ENCODE measurements around the gene RNF215.
A peak's percentile ranks its signal among the peaks of the same experiment; 100 is the strongest.
"Not testable (repeated sequence)": the region's sequence is repeated elsewhere in the genome, so short reads cannot be mapped to it uniquely, and the experiment has no call there.

The RNF215 gene

DNA sequence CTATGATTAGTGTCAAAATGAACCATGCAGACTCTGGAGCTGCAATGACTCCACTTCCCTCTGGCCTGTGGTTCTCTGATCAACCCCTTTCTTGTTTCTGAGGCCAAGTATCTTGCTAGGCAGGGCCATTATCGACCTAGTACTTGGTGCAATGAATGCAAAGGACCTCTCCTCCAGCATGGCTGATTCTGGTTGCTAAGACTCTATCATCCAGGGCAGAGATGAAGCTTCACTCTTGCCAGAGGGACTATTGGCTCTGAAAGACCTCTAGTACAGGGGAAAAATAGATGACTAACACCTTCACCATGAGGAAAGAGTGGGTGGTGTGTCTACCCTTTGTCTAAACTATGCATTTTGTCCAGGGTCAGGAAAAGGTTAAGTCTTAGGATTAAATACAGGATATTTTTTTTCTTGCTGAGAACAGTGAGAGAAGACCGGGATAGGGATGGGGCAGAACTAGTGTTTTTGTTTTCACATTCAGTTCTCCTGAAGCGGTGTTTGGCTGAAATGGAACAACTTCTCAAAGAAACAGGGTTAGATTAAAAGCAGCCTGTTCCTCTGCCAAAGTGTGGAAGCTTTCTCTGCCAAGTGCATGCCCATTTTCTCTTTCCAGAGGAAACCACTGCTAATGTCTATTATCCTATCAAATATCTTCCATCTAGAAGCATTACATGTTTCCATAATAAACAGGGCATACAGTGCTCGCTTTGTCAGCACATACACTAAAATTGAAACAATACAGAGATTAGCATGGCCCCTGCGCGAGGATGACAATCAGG, 33.3 kb upstream of the RNF215 start:
- DNase-seq, result no peak

DNA sequence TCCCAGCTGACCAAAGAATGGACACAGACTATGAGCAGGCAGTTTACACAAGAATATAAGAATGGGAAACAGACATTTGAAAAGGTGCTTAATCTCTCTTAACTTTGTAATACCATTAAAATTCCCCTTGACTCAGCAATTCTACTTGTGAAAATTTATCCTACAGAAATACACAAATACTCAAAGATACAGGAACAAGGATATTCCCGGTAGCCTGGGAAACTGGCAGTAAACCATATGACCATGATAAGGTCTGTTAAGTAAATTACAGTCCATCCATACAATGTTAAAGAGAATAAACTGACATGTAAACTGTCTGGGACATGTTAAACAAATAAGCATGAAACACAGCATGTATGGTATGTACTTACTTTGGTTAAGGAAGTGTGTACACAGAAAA, 29.6 kb upstream of the RNF215 start:
- no peak for DNase-seq

DNA sequence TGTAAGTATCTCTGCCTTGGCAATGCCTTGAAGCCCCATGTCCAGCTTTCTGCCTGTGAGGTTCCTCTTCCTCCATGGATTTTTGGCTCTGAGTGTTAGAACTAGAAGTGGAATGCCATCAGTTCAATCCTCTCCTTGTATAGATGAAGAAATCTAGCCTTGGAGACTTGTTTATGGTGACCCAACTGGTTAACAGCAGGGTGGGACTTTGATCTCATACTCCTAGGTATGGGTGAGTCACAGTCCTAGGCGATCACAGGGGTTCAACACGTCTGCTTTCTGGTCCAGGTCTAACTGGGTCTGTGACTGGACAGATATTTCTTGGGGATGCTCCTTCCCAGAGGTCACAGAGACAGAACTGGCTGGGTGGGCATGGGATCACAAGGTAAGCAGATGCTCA, 29.2 kb upstream of the RNF215 start:
- DNase-seq, result no peak

DNA sequence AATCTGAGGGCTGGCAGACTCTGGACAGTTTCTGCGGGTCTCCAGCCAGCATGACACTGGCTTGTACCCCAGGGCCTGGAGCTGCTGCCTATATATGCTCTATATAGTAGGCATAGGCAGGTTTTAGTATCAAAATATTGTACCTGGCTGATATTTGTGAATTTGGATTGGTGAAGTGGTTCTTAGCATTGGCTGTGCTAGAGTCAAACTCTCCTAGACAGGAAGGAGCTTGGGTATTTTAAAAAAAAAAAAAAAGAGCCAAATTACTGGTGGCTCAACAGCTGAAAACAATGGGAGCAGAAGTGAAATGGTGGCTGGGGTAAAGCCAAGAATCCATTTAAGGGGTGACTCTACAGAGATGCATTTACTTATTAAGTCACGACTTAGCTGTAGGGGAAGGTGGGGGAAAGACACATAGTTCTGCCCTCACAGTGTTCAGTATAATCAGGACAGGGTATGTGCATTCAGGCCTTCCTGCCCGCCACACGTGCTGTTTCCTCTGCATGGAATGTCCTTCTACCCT, 27.4 kb upstream of the RNF215 start:
- no peak for DNase-seq

DNA sequence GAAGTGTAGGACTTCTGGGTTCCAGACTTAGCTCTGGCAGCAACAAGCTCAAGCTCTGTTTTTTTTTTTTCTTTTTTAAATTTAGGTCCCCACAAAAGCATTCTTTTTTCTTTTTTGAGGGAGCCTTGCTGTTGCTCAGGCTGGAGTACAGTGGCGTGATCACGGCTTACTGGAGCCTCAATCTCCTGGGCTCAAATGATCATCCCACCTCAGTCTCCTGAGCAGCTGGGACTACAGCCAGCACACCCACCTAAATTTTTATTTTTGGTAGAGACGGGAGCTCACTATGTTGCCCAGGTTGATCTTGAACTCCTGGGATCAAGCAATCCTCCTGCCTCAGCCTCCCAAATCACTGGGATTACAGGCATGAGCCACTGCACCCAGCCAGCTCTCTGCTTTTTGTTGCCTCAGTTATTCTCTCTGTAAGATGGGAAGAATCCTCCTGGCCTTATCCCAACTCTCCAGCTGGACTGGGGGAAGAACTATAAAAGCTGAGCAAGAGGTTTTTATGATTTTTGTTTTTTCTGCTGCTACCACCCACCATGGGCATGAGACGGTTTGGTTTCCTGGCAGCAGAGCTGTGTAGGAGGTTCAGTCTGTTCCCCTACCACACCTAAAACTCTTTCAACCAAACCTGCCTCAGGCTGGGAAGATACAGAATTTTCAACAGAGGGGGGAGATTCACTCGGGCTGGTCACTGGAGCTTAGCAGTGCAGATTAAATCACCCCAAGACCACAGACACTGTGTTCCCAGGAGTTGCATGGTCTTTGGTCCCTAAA, 26.7 kb upstream of the RNF215 start:
- DNase-seq, result no peak

DNA sequence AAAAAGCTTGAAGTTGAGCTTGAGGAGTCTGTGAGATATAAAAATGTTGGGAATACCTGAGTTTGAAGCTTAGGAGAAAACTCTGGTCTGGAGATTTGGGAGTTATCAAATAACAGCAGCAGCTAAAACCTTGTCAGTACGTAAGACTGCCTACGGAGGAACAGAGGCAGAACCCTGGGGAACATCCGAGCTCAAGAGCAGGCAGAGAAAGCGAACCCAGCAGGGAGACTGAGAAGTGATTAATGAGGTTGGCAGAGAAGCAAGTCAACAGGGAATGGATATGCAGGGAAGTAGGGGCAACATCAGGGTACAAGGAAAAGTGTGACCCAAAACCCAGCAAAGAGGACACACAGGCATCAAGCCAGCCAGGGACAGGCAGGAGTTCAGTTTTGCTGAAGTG, 25.8 kb upstream of the RNF215 start:
- DNase-seq, result no peak

DNA sequence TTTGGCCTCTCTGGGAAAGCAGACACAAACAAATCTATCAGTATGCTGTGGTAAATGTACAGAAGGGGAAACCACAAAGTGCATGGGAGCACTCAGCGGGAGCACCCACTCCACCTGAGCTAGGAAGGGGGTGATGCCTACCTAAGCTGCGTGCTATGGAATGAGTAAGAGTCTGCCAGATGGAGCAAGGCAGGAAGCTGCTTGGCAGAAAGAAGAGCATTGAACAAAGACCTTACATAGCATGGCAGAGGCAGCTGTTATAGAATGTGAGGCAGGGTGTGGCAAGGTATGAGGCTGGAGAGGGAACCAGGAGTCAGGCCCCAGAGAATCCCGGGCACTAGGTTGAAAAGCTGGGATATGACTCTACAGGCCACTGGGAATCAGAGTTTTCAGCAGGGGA, 24.6 kb upstream of the RNF215 start:
- no peak for DNase-seq

DNA sequence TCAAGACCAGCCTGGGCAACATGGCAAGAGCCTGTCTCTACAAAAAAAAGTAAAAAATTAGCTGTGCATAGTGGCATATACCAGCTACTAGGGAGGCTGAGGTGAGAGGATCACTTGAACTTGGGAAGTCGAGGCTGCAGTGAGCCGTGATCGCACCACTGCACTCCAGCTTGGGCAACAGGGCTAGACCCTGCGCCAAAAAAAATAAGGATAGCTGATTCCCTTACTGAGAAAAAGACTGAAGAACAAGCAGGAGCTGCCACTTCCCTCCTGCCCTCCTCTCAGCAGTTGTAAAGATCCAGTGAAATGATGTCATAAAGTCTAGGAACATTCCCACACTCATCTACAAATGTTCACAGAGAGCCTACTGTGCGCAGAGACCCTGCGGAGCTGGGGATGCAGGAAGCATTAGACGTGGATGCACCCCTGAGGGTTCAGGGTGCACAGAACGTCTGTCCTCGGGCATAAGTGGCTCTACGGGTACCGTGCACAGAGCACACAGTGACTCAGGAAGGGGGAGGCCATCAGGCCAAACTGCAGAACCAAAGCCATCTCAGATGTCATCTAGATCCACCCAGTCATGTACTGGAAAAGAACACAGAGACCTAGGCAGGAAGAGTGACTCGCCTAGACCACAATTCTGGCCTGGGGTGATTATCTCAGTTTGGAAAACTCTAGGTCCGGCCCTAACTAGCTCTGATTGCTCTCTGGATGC, 21.3 kb upstream of the RNF215 start:
- no peak for DNase-seq

DNA sequence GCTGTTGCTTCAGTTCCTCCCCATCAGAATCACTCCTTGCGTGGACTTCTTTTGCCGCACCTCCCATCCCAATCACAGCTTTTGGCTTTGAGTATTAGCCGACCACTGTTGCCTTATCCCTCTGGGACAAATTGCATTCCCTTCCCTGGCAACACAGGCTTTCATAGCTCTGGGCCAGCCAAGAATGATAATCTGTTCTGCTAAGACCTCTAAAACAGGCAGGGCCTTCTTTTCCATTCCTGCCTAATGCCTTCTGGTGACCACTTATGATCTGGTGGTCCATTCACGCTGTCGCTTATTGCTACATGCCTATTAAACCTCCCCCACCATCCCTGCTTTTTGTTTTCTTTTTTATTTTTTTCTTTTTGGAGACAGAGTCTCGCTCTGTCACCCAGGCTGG, 19.2 kb upstream of the RNF215 start:
- no peak for DNase-seq

DNA sequence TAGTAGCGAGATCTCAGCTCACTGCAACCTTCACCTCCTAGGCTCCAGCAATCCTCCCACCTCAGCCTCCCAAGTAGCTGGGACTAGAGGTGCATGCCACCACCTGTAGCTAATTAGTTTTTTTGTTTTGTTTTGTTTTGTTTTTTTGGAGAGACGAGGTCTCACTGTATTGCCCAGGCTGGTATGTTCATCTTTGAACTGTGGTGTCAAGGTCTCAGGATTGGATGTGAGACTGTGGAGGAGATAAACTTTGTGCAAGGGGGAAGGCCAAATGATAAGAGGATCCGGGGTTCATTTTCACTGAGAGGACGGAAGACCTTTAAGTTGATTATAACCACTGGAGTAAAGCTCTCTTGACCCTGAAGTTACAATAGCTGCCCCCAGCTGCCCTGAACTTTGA, 18.5 kb upstream of the RNF215 start:
- DNase-seq, result no peak

DNA sequence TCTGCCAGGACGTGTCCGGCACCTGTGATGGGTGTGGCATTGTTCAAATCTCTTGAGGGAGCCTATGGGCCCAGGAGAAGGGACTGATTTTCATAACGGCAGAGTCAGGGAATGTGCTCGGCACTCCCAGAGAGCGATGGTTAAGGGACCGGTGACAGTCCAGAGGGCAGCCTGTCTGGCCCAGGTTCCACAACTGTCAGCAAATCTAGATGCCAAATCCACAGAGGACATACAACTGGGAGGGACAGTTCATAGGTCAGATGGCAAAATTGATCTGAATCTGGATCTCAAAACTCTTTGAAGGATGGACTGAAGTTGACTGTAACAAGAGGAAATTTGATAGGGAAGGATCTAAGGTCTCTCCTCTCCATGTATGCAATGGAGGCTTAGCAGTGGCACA, 17.1 kb upstream of the RNF215 start:
- no peak for DNase-seq

DNA sequence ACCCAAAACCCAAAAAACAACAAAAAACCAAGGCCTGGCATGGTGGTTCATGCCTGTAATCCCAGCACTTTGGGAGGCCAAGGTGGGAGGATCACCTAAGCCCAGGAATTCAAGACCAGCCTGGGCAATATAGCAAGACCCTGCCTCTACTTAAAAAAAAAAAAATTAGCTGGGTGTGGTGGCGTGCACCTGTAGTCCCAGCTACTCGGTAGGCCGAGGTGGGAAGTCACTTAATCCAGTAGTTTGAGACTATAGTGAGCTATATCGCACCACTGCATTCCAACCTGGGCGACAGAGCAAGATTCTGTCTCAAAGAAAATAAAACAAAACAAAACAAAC, 15.5 kb upstream of the RNF215 start:
- DNase-seq, result not testable (repeated sequence)

DNA sequence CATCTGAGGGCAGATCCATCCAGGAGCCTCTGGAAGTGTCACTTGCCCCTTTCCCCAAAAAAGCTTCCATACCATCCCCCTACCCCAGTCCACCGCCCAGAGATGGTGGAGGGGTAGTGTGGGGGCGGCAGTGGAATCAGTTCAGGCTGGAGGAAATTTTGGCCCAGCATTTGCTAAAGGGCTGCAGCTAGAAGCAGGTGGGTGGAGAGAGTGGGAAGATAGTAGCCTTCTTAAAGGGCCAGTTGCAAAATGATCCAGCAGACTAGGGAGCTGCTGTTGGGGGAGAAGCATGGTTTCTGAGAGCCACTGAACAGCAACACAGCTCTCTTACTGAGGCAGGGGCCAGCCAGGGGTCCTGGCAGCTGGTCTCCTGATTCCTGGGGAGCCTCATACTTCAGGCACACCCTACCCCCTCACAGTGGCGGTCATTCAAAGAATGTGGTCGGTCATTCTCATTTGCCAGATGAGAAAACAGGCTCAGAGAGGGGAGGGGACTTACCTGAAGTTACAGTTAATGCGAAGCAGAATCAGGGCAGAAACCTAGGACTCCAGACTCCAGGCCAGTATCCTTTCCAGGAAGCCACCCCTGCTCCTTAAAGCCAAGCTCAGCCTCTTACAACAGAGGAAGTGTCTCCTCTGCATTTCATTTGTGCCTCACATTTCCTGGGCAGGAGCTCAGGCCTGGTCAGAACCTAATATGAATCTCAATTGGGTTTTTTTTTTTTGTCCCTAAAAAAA, 15.0 kb upstream of the RNF215 start:
- DNase-seq, result no peak

DNA sequence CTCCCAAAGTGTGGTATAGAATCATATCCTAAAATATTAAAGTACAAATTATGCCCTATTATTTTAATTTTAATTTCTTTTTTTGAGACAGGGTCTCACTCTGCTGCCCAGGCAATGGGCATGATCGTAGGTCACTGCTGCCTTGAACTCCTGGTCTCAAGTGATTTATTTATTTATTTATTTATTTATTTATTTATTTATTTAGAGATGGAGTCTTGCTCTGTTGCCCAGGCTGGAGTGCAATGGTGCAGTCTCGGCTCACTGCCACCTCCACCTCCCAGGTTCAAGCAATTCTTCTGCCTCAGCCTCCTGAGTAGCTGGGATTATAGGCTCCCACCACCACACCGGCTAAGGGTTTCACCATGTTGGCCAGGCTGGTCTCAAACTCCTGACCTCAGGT, 13.8 kb upstream of the RNF215 start:
- DNase-seq, result not testable (repeated sequence)

DNA sequence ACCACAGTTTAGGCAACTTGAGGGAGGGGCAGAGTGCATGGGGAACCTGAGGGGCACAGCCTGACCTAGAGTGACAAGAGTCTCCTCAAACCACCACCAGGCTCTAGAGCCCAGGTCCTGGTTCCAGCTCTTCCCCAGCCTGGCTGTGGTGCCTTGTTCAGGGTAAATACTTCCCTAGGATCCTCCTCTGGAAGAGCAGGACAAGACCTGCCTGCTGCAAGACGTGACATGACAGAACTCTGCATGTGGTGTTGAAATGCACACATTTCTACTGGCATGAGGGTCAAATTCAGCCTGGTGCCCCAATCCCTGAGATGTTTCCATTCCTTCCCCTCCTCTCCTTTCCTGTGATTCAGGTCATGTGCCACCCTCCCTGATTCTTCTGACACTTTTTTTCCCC, 12.9 kb upstream of the RNF215 start:
- no peak for DNase-seq

DNA sequence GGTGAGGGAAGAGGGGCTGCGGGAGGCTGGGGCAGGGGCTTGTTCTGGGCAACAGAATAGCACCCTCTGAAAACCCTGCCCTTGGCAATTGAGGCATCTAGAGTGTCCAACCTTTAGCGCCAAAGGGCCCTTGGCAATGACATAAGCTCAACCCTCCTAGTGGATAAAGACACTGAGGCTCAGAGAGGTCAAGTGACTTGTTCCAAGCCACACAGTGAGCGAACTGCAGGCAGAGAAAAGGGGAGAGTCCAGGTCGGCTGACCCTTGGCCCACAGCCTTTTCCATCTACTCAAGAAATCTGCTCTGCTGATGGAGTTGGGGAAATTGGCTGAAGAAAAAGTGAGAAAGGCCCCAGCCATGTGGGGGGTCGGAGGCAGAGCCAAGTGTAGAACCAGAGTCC, 12.5 kb upstream of the RNF215 start:
- no peak for DNase-seq

DNA sequence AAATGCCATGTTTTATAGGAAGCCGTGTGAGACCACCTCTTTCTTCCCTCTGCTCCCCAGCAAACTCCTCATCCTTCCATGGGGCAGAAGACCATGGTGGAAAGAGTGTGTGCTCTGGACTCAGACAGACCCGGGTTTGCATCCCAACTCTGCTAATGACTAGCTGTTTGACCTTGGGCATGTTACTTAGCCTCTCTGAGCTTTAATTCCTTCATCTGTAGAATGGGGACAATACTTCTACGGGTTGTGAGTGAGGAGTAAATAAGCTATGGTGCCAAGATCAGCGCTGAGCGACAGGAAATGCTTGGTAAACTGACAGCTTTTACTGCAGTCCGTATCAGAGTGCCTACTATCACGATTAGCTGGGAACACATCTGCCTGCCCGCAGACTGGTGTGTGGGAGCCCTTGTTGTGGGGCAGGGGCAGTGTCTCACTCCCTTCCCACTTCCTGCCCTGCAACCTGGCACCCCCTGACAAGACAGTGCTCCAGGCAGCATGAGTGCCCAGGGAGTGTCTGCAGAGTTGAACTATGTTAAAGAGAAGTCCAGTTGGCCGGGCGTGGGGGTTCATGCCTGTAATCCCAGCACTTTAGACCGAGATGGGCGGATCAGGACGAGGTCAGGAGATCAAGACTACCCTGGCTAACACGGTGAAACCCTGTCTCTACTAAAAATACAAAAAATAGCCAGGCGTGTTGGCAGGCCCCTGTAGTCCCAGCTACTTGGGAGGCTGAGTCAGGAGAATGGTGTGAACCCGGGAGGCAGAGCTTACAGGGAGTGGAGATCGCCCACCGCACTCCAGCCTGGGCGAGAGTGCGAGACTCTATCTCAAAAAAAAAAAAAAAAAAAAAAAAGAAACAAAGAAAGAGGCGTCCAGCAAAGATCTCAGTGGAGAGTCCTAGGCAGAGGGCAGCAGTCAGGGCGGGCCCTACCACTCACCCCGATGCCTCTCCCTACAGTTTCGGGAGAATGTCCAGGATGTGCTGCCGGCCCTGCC, 11.8 kb upstream of the RNF215 start:
- no peak for DNase-seq

DNA sequence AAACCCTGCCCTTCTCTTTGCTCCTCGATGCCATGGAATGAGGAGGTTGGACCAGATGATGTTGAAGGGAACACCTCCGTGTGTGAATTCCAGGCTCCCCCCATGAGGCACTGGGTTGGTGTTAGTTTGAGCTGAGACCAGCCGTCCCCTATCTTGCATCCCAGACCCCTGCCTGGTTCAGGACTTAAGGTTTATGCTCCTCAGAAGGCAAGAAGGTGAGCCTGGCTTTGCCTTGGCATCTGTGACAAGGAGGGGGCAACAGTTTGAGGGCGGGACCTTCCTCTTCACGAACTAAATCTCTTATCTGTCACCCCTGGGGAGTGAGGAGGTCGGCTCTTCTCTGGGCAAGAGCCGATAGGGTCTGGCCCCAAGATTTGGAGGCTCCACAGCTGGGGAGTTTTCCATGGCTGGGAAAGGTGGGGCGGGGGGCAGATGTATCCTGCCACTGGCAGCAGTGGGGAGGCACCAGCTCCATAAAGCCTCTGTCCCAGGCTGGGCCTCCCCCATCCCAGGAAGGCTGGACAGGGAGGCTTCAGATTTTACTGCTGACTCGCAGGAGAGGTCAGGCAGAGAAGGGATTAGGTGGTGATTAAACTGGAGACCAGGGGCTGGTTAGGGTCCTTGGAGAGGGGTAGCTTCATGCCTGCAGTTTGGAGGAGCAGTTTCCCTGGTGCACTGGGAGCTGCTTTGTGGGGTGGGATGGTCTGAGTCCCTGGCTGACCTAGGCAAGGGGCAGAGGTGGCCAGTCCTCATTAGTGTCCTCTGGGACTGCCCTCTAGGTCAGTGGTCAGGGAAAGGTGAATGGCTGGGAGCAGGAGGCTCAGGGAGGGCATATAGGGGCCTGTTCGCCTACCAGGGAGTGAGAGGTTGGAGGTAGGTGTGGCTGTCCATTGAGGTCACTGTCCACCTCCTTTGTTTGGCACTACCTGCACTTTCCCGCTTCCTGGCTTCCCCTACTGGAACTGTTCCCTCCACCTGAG, 10.7 kb upstream of the RNF215 start:
- no peak for DNase-seq

DNA sequence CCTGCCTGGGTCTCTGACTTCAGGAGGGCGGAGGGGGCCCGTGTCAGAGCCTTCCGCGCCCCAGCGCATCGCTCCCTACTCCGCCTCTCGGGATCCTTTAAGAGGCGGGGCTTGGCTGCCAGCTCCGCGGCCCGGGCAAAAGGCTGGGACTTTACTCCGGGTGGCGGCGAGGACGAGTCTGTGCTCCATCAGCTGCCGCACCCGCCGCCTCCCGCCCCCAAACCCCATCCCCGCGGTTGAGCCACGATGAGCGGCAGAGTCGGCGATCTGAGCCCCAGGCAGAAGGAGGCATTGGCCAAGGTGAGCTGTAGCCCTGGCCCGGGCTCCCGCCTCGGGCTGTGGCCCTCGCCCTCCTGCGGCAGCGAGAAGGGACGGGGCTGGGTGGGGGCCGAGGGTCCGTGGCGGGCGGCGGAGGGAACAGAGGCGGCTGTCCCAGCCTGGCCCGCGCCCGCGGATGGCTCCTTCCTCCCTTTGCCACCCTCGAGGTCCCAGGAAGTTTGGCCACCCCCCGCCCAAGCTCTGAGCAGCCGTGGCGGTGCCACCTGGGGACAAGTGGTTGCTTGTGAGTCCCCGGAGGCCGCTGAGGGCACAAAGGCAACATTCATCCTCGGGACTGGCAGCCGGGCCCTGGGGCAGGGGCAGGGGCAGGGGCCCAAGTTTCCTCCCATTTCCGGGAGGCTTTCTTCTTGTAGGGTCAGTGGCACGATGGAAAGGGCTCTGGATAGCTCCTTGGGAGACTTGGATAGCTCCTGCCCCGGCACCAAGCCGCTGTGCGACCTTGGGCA, 9.9 kb upstream of the RNF215 start, which contains the start of gene SEC14L2:
SEC14L2 (plus strand) TSS at position 148 of the 785 bp plus-strand sequence; CDS start at position 247, 99 bp downstream.
- DNase-seq, result peak; percentile 47

All from central memory CD4-positive, alpha-beta T cell (primary cell).